Measurements from ENCODE around the gene DLST.

Gene DLST

GRCh38 chr14:74942608-74943007, 60.9 kb downstream of the DLST start:
- DNase-seq: no peak

GRCh38 chr14:74945261-74945851, 63.6 kb downstream of the DLST start:
- no peak for DNase-seq

- DNase-seq: peak; percentile 49 to 57
Observed at GRCh38 chr14:74945852-74946658, 64.3 kb downstream of the DLST start.

DNA sequence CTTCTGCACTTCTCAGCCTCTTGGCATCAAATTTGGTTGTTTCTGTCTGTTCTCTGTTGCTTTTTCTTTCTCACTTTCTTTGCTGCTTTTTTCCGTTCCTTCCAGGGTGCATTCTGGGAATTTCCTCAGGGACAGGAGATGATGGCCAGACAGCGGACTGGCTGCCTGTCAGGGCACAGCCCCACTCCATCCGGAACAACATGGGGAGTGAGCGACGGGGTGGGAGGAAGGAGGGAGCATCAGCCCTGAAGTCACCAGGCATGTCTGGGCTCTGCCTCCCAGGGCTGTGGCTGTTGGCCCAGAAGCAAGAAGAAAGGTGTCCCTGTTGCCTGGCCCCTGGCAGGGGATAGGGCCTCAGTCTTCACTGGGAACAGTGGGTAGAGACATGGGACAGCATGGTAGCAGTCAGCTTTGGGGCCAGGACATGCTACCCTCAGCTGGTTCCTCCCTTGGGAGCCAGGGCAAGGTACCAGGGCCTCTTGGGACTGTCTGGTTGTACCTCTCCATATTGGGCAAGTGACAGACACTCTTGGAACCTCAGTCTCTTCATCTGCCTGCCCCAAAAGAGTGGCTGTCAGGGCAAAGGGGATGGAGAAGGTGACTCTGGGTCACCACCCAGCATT, 65.1 kb downstream of the DLST start:
- no peak for DNase-seq

- no peak for DNase-seq
Observed at GRCh38 chr14:74947353-74948227, 65.9 kb downstream of the DLST start.

DNA sequence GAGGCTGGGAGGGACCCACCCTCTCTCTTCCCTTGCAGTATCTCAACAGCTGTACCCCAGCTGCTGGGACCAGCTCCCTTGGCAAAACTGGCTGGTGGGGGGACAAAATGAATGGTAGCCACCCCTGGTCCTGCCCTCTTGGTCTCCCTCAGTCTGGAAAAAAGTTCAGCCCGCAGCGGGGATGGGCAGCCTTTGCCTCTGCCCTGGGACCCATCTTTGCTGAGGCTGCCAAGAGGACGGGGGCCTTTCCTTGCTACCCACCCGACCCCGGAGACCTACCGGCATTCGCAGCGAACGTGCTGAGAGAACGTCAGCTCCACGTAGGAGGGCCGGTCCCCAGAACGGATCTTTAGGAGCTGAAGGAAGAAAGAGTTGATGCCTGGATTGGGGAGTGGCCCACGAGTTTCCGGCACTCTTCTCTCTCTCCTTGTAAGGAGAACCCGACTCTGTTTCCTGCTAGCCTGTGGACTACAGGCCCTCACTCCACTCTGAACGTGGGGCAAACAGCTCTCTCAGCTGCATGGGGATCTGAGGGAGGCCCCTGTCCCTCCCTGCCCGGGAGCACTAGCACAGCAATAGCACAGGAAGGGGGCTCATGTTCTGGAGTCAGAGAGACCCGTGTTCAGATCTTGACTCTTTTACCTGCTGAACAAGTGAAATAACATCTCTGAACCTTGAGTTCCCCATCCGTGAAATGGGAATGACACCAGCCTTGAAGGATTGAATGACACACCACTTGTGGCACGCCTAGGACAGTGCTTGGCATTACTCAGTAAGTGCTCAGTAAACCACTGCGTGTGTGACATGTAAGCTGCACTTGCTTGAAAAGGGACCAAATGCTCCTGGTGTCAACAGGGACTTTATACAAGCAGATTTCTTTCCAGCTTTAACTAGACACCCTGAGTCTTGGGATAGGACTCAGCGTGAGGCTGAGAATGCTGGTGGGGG, 66.8 kb downstream of the DLST start:
- no peak for DNase-seq

GRCh38 chr14:74949191-74949601, 67.5 kb downstream of the DLST start:
- no peak for DNase-seq

- DNase-seq: no peak
Observed at GRCh38 chr14:74949859-74950573, 68.3 kb downstream of the DLST start.

- DNase-seq: no peak
Observed at GRCh38 chr14:74950795-74951442, 69.2 kb downstream of the DLST start.

GRCh38 chr14:74951443-74952179, 69.9 kb downstream of the DLST start:
- DNase-seq: no peak

DNA sequence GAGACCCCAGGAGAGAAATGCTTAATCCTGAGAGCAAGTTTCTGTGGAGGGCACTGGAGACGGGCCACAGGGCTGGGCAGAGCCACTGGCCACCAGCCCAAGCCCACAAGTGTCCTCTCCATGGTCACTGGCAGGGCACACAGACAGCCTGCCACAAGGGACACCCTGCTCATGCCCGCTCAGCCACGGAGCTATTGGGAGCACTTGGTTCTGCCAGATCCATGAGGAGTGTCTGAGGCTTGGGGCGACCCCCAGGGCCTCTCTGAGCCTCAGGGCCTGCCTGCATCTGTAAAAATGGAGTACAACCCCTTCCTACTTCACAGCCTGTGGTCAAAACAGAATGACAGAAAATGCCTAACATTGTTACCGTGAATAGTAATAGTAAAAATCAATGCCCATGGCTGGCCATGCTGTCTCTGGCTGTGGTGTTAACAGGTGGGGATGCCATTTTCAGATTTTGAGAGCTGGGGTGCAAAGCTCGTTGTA, 70.5 kb downstream of the DLST start:
- DNase-seq: no peak

- DNase-seq: no peak
Observed at GRCh38 chr14:74952697-74953484, 71.2 kb downstream of the DLST start.
